NCI-H748 (cell line): ENCODE measurements around the gene CRHR1.
"Not testable (repeated sequence)": the region's sequence is repeated elsewhere in the genome, so short reads cannot be mapped to it uniquely, and the experiment has no call there.

ENCODE experiments used
- DNase-seq: peaks from one replicate; lab custom pipeline; 2025; ENCODE audit not compliant: unreplicated experiment; lab: John Stamatoyannopoulos, UW

Gene CRHR1

GRCh38 chr17:45784293-45784740 lies at the start of gene CRHR1:
CRHR1 (plus strand) TSS chr17:45784320; CDS start chr17:45784545, 225 bp downstream.
- no peak for DNase-seq

- DNase-seq, result no peak
Observed at GRCh38 chr17:45734598-45734997, 49.5 kb upstream of the CRHR1 start.

GRCh38 chr17:45735488-45735887 lies 48.6 kb upstream of the CRHR1 start:
- no peak for DNase-seq

- no peak for DNase-seq
Observed at GRCh38 chr17:45739786-45740185, 44.3 kb upstream of the CRHR1 start.

GRCh38 chr17:45740553-45741330 lies 43.4 kb upstream of the CRHR1 start:
- DNase-seq, result peak; percentile 77

GRCh38 chr17:45742251-45742650 lies 41.9 kb upstream of the CRHR1 start:
- no peak for DNase-seq

GRCh38 chr17:45743626-45744326 lies 40.3 kb upstream of the CRHR1 start:
- DNase-seq, result no peak

- not testable (repeated sequence) for DNase-seq
Observed at GRCh38 chr17:45744826-45745225, 39.3 kb upstream of the CRHR1 start.

GRCh38 chr17:45745601-45746494 lies 38.3 kb upstream of the CRHR1 start:
- no peak for DNase-seq

GRCh38 chr17:45747911-45748310 lies 36.2 kb upstream of the CRHR1 start:
- DNase-seq, result no peak

- no peak for DNase-seq
Observed at GRCh38 chr17:45748731-45749310, 35.3 kb upstream of the CRHR1 start.

- no peak for DNase-seq
Observed at GRCh38 chr17:45749831-45750335, 34.2 kb upstream of the CRHR1 start.

- no peak for DNase-seq
Observed at GRCh38 chr17:45750779-45751440, 33.2 kb upstream of the CRHR1 start.

GRCh38 chr17:45751466-45751865 lies 32.7 kb upstream of the CRHR1 start:
- DNase-seq, result no peak

GRCh38 chr17:45752246-45752645 lies 31.9 kb upstream of the CRHR1 start:
- no peak for DNase-seq

GRCh38 chr17:45753645-45754225 lies 30.4 kb upstream of the CRHR1 start:
- no peak for DNase-seq

GRCh38 chr17:45755050-45755449 lies 29.1 kb upstream of the CRHR1 start:
- no peak for DNase-seq

- no peak for DNase-seq
Observed at GRCh38 chr17:45756266-45756991, 27.7 kb upstream of the CRHR1 start.
